Measurements from ENCODE around the gene GPR52.

Gene GPR52

DNA sequence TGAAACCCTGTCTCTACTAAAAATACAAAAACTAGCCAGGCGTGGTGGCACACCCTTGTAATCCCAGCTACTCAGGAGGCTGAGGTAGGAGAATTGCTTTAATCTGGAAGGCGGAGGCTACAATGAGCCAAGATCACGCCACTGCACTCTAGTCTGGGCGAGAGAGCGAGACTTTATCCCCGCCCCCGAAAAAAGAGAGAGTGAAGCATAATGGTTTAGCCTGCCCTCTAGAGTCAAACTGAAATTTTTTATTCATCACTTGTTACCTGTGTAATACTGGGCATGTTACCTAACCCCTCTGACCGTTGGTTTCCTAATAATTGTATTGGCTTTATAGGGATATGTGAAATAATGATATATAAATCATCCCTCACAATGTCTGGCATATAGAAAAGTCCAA lies 18.8 kb downstream of the GPR52 start:
- no peak for DNase-seq (ENCODE audit: low read depth)

DNA sequence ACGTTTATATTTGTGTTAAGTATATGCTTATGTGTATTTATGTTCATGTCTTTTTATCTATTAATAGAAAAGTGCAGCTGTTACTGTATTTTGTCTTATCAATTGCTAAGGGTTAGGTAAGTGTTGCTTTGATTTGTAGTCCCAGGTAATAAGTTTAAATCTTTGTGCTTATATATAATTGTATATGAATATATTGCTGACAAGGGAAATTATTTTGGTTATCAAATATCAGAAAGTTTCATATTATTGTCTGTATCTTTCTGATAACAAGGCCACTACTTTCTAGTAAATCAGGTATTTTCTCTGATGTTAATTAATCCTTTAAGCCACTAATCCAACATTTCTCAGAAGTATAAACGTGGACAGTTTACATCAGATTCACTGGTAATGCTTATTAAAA lies 21.3 kb downstream of the GPR52 start:
- no peak for DNase-seq (ENCODE audit: low read depth)

DNA sequence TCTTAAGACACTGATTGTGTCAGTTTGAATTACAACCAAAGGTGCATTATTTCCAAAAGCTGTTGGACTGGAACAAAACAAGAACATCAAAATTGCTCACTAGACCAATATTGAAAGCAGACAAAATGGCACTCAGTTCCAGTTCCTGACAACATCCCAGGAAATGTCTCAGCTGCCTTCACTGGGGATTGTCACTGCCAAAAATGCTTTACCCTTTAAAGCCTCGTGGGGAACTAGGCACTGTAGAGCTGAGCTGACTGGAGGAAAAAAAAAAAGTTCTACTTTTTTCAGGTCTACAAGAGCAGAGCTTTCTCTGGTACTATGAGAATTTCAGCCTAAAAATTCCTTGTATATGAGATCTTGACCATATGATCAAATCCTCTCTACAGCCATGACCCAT lies 21.9 kb downstream of the GPR52 start:
- DNase-seq (ENCODE audit: low read depth): no peak

DNA sequence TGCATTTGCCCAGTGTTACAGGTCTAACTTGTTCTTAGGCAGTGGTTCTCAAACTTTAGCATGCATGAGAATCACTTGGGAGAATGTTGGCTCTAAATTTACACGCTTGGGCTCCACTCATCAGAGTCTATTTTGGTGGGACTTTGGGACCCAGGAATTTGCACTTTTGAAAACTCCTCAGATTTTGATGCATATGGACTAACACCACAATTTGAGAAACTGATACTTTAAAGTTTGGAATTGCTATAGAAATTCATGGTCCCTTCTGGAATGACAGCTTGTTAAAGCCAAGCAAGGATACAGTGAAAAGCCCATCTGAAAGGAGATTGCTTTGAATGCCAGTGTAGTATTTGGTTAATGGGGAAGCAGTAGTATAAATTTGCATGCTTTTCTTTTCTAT lies 31.5 kb downstream of the GPR52 start:
- DNase-seq (ENCODE audit: low read depth): no peak

DNA sequence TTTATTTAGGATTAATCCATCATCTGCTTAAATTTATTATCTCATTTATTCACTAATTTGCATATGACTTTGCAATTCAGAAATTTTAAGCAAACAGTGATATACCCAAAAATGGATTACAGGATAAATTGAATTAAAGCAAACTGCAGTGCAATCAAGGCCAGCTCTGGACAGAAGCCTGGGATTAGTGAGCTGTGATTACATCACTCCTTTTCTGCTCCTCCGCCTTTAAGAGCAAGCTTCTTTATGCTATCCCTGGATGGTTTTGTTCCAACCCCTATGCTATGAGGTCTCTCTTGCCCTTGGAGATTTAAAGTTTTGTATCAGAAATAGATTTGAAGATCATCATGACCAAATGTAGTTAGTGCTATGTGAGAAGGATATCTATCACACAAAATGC lies 32.6 kb downstream of the GPR52 start:
- DNase-seq (ENCODE audit: low read depth): no peak

DNA sequence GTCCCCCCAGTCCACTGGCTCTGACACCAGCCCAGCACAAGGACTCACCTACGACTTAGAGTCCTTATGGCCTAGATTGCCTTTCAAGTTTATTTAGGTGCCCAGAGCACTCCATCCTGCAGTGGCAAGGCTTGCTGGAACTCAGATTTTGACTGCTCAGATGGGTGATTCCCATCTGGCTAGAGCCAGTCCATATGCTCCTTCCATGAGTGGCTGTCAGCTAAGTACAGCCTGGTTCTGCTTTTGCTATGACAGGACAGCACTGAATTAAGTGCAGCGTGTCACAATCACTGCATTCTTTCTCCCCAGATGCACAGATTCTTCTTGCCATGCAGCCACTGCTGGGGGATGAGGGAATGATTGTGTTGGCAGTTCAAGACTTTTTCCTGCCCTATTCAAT lies 43.8 kb downstream of the GPR52 start:
- no peak for DNase-seq (ENCODE audit: low read depth)

DNA sequence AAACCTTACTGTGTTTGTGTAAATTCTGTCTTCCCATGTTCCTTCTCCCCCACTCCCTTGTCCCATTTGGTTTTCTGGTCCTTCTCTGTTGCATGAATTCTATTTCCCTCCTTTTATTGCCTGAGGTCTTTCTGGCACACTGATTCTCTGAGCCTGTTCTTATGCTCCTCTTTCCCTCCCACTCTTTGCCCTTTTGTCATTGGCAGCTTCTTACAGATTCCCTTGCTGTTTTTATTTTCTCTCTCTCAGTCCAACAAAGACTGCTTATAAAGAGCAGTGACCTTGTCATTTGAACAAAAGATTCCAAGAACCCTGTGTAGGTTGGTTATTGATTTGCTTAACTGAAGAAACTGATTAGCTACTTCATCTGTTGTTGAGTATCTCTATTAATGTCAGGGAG lies 49.7 kb downstream of the GPR52 start:
- no peak for DNase-seq (ENCODE audit: low read depth)
